ENCODE data around the gene DDI1. TPM values are rescaled to one million over a fixed set of nuclear protein-coding genes. Genes with fewer than 3 reads are reported as not detected.
"Not testable (repeated sequence)": the region's sequence is repeated elsewhere in the genome, so short reads cannot be mapped to it uniquely, and the experiment has no call there.

Gene DDI1
- total and polyA plus RNA-seq, 7 experiments from 2014 or later: not detected

- ChIA-PET POLR2A (no interaction called here), CTCF (no interaction called here)
- H3K36me3 ChIP-seq (ENCODE audit: control insufficient read depth in 2 of 3, insufficient read depth in 3 of 3, low read length in 3 of 3): no peaks in the 10 kb centered on the region
- H3K4me1 ChIP-seq (ENCODE audit: control insufficient read depth in 2 of 2, insufficient read depth in 2 of 2, low read length in 2 of 2): no peaks in the 10 kb centered on the region
- no peaks in the 10 kb centered on the region for H3K36me3 Mint-ChIP-seq
- H3K4me3 Mint-ChIP-seq: no peak overlapping the region
- H3K27me3 Mint-ChIP-seq: no peaks in the 10 kb centered on the region
- no peaks in the 10 kb centered on the region for H3K4me1 Mint-ChIP-seq
- H3K9me3 Mint-ChIP-seq: peaks cover 0 to 8% (median 0%) of the 10 kb centered on the region in 11 donors
- H3K4me3 ChIP-seq (ENCODE audit: low read length): no peak overlapping the region
- H3K9me3 ChIP-seq (ENCODE audit: control insufficient read depth in 2 of 3, low read length in 3 of 3): no peaks in the 10 kb centered on the region
- DNase-seq (no peak), ATAC-seq (no peak)
- H3K27ac ChIP-seq (ENCODE audit: low read depth, low read length): no peak overlapping the region
- H3K27ac Mint-ChIP-seq: no peak overlapping the region
- intact Hi-C loops (cut with micrococcal nuclease): no loop called here
- no peaks in the 10 kb centered on the region for H3K27me3 ChIP-seq (ENCODE audit: control insufficient read depth in 2 of 2, insufficient read depth in 2 of 2, low read length in 2 of 2)
Measured at GRCh38 chr11:104041792-104042191, 5.4 kb downstream of the DDI1 start.

- Histone ChIP-seq H3K27ac (ENCODE audit: low read depth, low read length) (no peak overlapping the region), H3K9me3 (ENCODE audit: control insufficient read depth in 2 of 3, low read length in 3 of 3) (no peaks in the 10 kb centered on the region), H3K4me3 (ENCODE audit: low read length) (no peak overlapping the region), H3K27me3 (ENCODE audit: control insufficient read depth in 2 of 2, insufficient read depth in 2 of 2, low read length in 2 of 2) (no peaks in the 10 kb centered on the region), H3K4me1 (ENCODE audit: control insufficient read depth in 2 of 2, insufficient read depth in 2 of 2, low read length in 2 of 2) (no peaks in the 10 kb centered on the region), H3K36me3 (ENCODE audit: control insufficient read depth in 2 of 3, insufficient read depth in 3 of 3, low read length in 3 of 3) (no peaks in the 10 kb centered on the region)
- CTCF ChIA-PET: no interaction called here
- no peak overlapping the region for H3K27ac Mint-ChIP-seq
- intact Hi-C loops (cut with micrococcal nuclease): no loop called here
- DNase-seq (no peak), ATAC-seq (no peak)
- H3K4me1 Mint-ChIP-seq: no peaks in the 10 kb centered on the region
- POLR2A ChIA-PET: no interaction called here
- H3K36me3 Mint-ChIP-seq: no peaks in the 10 kb centered on the region
- peaks cover 0 to 8% (median 0%) of the 10 kb centered on the region in 11 donors for H3K9me3 Mint-ChIP-seq
- no peak overlapping the region for H3K4me3 Mint-ChIP-seq
- no peaks in the 10 kb centered on the region for H3K27me3 Mint-ChIP-seq
Measured at GRCh38 chr11:104043142-104043541, 6.7 kb downstream of the DDI1 start.

- H3K4me3 ChIP-seq (ENCODE audit: low read length): no peak overlapping the region
- no peaks in the 10 kb centered on the region for H3K36me3 ChIP-seq (ENCODE audit: control insufficient read depth in 2 of 3, insufficient read depth in 3 of 3, low read length in 3 of 3)
- H3K4me1 Mint-ChIP-seq: no peaks in the 10 kb centered on the region
- no peaks in the 10 kb centered on the region for H3K36me3 Mint-ChIP-seq
- no peak for DNase-seq
- H3K27me3 ChIP-seq (ENCODE audit: control insufficient read depth in 2 of 2, insufficient read depth in 2 of 2, low read length in 2 of 2): no peaks in the 10 kb centered on the region
- no peak overlapping the region for H3K27ac ChIP-seq (ENCODE audit: low read depth, low read length)
- intact Hi-C loops (cut with micrococcal nuclease): no loop called here
- H3K9me3 ChIP-seq (ENCODE audit: control insufficient read depth in 2 of 3, low read length in 3 of 3): no peaks in the 10 kb centered on the region
- H3K4me3 Mint-ChIP-seq: no peak overlapping the region
- peaks cover 0 to 8% (median 0%) of the 10 kb centered on the region in 11 donors for H3K9me3 Mint-ChIP-seq
- CTCF ChIA-PET: no interaction called here
- no peak overlapping the region for H3K27ac Mint-ChIP-seq
- no peak for ATAC-seq
- H3K27me3 Mint-ChIP-seq: no peaks in the 10 kb centered on the region
- no peaks in the 10 kb centered on the region for H3K4me1 ChIP-seq (ENCODE audit: control insufficient read depth in 2 of 2, insufficient read depth in 2 of 2, low read length in 2 of 2)
- POLR2A ChIA-PET: no interaction called here
Measured at GRCh38 chr11:104043678-104044239, 7.3 kb downstream of the DDI1 start.

GRCh38 chr11:104046331-104046730 is 9.9 kb downstream of the DDI1 start:
- intact Hi-C loops (cut with micrococcal nuclease): no loop called here
- peaks cover 0 to 5% (median 0%) of the 10 kb centered on the region in 11 donors for H3K9me3 Mint-ChIP-seq
- H3K4me3 ChIP-seq (ENCODE audit: low read length): no peak overlapping the region
- H3K4me1 ChIP-seq (ENCODE audit: control insufficient read depth in 2 of 2, insufficient read depth in 2 of 2, low read length in 2 of 2): no peaks in the 10 kb centered on the region
- ChIA-PET CTCF (no interaction called here), POLR2A (no interaction called here)
- no peaks in the 10 kb centered on the region for H3K27me3 ChIP-seq (ENCODE audit: control insufficient read depth in 2 of 2, insufficient read depth in 2 of 2, low read length in 2 of 2)
- H3K27ac Mint-ChIP-seq: no peak overlapping the region
- no peak overlapping the region for H3K4me3 Mint-ChIP-seq
- no peaks in the 10 kb centered on the region for H3K36me3 ChIP-seq (ENCODE audit: control insufficient read depth in 2 of 3, insufficient read depth in 3 of 3, low read length in 3 of 3)
- H3K4me1 Mint-ChIP-seq: no peaks in the 10 kb centered on the region
- H3K9me3 ChIP-seq (ENCODE audit: control insufficient read depth in 2 of 3, low read length in 3 of 3): no peaks in the 10 kb centered on the region
- no peak for DNase-seq
- no peak overlapping the region for H3K27ac ChIP-seq (ENCODE audit: low read depth, low read length)
- no peaks in the 10 kb centered on the region for H3K36me3 Mint-ChIP-seq
- H3K27me3 Mint-ChIP-seq: no peaks in the 10 kb centered on the region
- no peak for ATAC-seq

- POLR2A ChIA-PET; H3K36me3 ChIP-seq (ENCODE audit: control insufficient read depth in 2 of 3, insufficient read depth in 3 of 3, low read length in 3 of 3); intact Hi-C loops (cut with micrococcal nuclease); CTCF ChIA-PET; H3K4me3 Mint-ChIP-seq; H3K36me3 Mint-ChIP-seq; ATAC-seq; H3K27me3 ChIP-seq (ENCODE audit: control insufficient read depth in 2 of 2, insufficient read depth in 2 of 2, low read length in 2 of 2); DNase-seq; H3K27me3 Mint-ChIP-seq; H3K4me1 Mint-ChIP-seq; H3K9me3 ChIP-seq (ENCODE audit: control insufficient read depth in 2 of 3, low read length in 3 of 3); H3K9me3 Mint-ChIP-seq; H3K27ac Mint-ChIP-seq; H3K4me1 ChIP-seq (ENCODE audit: control insufficient read depth in 2 of 2, insufficient read depth in 2 of 2, low read length in 2 of 2); H3K4me3 ChIP-seq (ENCODE audit: low read length); H3K27ac ChIP-seq (ENCODE audit: low read depth, low read length): not testable (repeated sequence)
Measured at GRCh38 chr11:104046858-104047257, 10.4 kb downstream of the DDI1 start.

- no peaks in the 10 kb centered on the region for H3K27me3 ChIP-seq (ENCODE audit: control insufficient read depth in 2 of 2, insufficient read depth in 2 of 2, low read length in 2 of 2)
- ChIA-PET CTCF (no interaction called here), POLR2A (no interaction called here)
- no peaks in the 10 kb centered on the region for H3K36me3 ChIP-seq (ENCODE audit: control insufficient read depth in 2 of 3, insufficient read depth in 3 of 3, low read length in 3 of 3)
- DNase-seq (no peak), ATAC-seq (no peak)
- peaks cover 0 to 6% (median 0%) of the 10 kb centered on the region in 11 donors for H3K9me3 Mint-ChIP-seq
- no peak overlapping the region for H3K4me3 ChIP-seq (ENCODE audit: low read length)
- no peaks in the 10 kb centered on the region for H3K9me3 ChIP-seq (ENCODE audit: control insufficient read depth in 2 of 3, low read length in 3 of 3)
- H3K4me1 Mint-ChIP-seq: no peaks in the 10 kb centered on the region
- H3K4me1 ChIP-seq (ENCODE audit: control insufficient read depth in 2 of 2, insufficient read depth in 2 of 2, low read length in 2 of 2): no peaks in the 10 kb centered on the region
- H3K27me3 Mint-ChIP-seq: no peaks in the 10 kb centered on the region
- intact Hi-C loops (cut with micrococcal nuclease): no loop called here
- H3K4me3 Mint-ChIP-seq: no peak overlapping the region
- no peak overlapping the region for H3K27ac ChIP-seq (ENCODE audit: low read depth, low read length)
- H3K27ac Mint-ChIP-seq: no peak overlapping the region
- no peaks in the 10 kb centered on the region for H3K36me3 Mint-ChIP-seq
Measured at GRCh38 chr11:104049116-104049515, 12.7 kb downstream of the DDI1 start.

- POLR2A ChIA-PET: no interaction called here
- no peak overlapping the region for H3K4me3 Mint-ChIP-seq
- DNase-seq (no peak), ATAC-seq (no peak)
- no peak overlapping the region for H3K27ac ChIP-seq (ENCODE audit: low read depth, low read length)
- H3K36me3 Mint-ChIP-seq: no peaks in the 10 kb centered on the region
- peaks cover 0 to 3% (median 0%) of the 10 kb centered on the region in 5 donors for H3K27me3 Mint-ChIP-seq
- no peaks in the 10 kb centered on the region for H3K4me1 Mint-ChIP-seq
- H3K9me3 ChIP-seq (ENCODE audit: control insufficient read depth in 2 of 3, low read length in 3 of 3): no peaks in the 10 kb centered on the region
- no peak overlapping the region for H3K27ac Mint-ChIP-seq
- no peaks in the 10 kb centered on the region for H3K4me1 ChIP-seq (ENCODE audit: control insufficient read depth in 2 of 2, insufficient read depth in 2 of 2, low read length in 2 of 2)
- intact Hi-C loops (cut with micrococcal nuclease): no loop called here
- peaks cover 0 to 5% (median 0%) of the 10 kb centered on the region in 11 donors for H3K9me3 Mint-ChIP-seq
- no peak overlapping the region for H3K4me3 ChIP-seq (ENCODE audit: low read length)
- CTCF ChIA-PET: no interaction called here
- no peaks in the 10 kb centered on the region for H3K27me3 ChIP-seq (ENCODE audit: control insufficient read depth in 2 of 2, insufficient read depth in 2 of 2, low read length in 2 of 2)
- no peaks in the 10 kb centered on the region for H3K36me3 ChIP-seq (ENCODE audit: control insufficient read depth in 2 of 3, insufficient read depth in 3 of 3, low read length in 3 of 3)
Measured at GRCh38 chr11:104051778-104052177, 15.3 kb downstream of the DDI1 start.
